GM19193 (cell line): ENCODE measurements around the gene DLX3.

ENCODE experiments used
- POLR2A ChIP-seq: IDR thresholded peaks from 4 replicates; pipeline ENCODE4 v1.6.1; 2011; ENCODE audit not compliant: insufficient read depth, insufficient read length; ENCODE audit errors: extremely low read depth

The DLX3 gene

GRCh38 chr17:49995055-49995738 lies at the start of gene DLX3:
Gene DLX3 (minus strand): TSS chr17:49995224. CDS start chr17:49994998, 226 bp downstream.
- TF ChIP-seq POLR2A: no peak

- no peak for TF ChIP-seq POLR2A
Observed at GRCh38 chr17:50044483-50044882, 49.5 kb upstream of the DLX3 start.

- no peak for TF ChIP-seq POLR2A
Observed at GRCh38 chr17:50043290-50044148, 48.5 kb upstream of the DLX3 start.

GRCh38 chr17:50042211-50042610 lies 47.2 kb upstream of the DLX3 start:
- no peak for TF ChIP-seq POLR2A

GRCh38 chr17:50039058-50039457 lies 44.0 kb upstream of the DLX3 start:
- TF ChIP-seq POLR2A: no peak

- no peak for TF ChIP-seq POLR2A
Observed at GRCh38 chr17:50037321-50038107, 42.5 kb upstream of the DLX3 start.

- TF ChIP-seq POLR2A: no peak
Observed at GRCh38 chr17:50036455-50037261, 41.6 kb upstream of the DLX3 start.

- TF ChIP-seq POLR2A: no peak
Observed at GRCh38 chr17:50035945-50036344, 40.9 kb upstream of the DLX3 start.

GRCh38 chr17:50035421-50035879 lies 40.4 kb upstream of the DLX3 start:
- no peak for TF ChIP-seq POLR2A

GRCh38 chr17:50034498-50035364 lies 39.7 kb upstream of the DLX3 start:
- TF ChIP-seq POLR2A: no peak

GRCh38 chr17:50033316-50033715 lies 38.3 kb upstream of the DLX3 start:
- no peak for TF ChIP-seq POLR2A

GRCh38 chr17:50029185-50029584 lies 34.2 kb upstream of the DLX3 start:
- no peak for TF ChIP-seq POLR2A

GRCh38 chr17:50028736-50029120 lies 33.7 kb upstream of the DLX3 start:
- no peak for TF ChIP-seq POLR2A
